ENCODE data around the gene NEIL3. TPM values are rescaled to one million over a fixed set of nuclear protein-coding genes. Genes with fewer than 3 reads are reported as not detected.

NEIL3 gene
- total and polyA plus RNA-seq, 11 donors: 0.04 to 1.7 (median 0.19) TPM; not detected in 6

DNA sequence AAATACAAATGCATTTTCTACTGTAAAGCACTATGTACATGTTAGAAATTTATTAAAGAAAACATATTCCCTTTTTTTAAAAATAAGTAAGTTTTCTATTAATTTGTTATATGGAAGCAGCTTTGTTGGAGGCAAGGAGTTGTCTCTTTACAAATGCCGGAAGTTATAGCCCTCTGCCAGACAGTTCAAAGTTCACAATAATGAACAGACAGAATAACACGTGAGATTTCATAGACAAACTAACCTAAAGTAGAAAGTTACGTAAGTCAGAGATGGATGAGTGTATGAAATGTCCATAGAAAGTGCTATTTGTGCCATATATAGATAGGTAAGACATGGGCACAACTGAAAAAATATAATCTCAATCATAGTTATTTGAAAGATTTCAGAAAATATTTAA, 43.9 kb upstream of the NEIL3 start:
- ATAC-seq: no peak
- H3K9me3 ChIP-seq: no peaks in the 10 kb centered on the region
- H3K4me3 ChIP-seq: no peak overlapping the region
- H3K36me3 ChIP-seq: no peaks in the 10 kb centered on the region
- DNase-seq: no peak
- H3K4me1 ChIP-seq: peaks cover 0 to under 1% (median 0%) of the 10 kb centered on the region in 12 donors
- no peaks in the 10 kb centered on the region for H3K27me3 ChIP-seq
- 83 to 88% (median 86%) methylated on average over 3 of the region's 3 CpGs for WGBS, 4 donors
- TF ChIP-seq POLR2A (IDR thresholded peaks at IDR 0.05): no peak
- TF ChIP-seq, protein P1, sequence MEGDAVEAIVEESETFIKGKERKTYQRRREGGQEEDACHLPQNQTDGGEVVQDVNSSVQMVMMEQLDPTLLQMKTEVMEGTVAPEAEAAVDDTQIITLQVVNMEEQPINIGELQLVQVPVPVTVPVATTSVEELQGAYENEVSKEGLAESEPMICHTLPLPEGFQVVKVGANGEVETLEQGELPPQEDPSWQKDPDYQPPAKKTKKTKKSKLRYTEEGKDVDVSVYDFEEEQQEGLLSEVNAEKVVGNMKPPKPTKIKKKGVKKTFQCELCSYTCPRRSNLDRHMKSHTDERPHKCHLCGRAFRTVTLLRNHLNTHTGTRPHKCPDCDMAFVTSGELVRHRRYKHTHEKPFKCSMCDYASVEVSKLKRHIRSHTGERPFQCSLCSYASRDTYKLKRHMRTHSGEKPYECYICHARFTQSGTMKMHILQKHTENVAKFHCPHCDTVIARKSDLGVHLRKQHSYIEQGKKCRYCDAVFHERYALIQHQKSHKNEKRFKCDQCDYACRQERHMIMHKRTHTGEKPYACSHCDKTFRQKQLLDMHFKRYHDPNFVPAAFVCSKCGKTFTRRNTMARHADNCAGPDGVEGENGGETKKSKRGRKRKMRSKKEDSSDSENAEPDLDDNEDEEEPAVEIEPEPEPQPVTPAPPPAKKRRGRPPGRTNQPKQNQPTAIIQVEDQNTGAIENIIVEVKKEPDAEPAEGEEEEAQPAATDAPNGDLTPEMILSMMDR (IDR thresholded peaks at IDR 0.05): no peak
- no peak overlapping the region for H3K27ac ChIP-seq
- intact Hi-C loops (cut with DNase I): no loop called here

DNA sequence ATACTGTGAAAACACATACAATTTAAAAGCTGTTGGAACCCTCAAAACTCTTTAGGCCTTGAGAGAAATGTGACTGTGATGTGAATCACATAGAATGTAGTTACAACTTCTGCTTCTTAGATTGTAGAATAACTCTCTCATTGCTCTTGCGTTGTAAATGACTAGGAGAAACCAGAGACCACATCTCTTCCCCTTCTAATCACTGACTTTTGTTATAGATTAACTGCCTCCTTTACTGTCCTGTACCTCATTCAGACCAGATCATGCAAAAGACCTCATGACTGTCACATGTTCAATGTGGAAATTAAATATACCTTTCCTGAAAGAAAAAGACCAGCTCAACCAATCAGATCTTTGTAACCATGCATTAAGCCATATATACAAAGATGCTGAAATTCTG, 43.2 kb upstream of the NEIL3 start:
- WGBS, 4 donors: 91 to 100% (median 95%) methylated on average over 1 of the region's 1 CpG
- TF ChIP-seq POLR2A (IDR thresholded peaks at IDR 0.05): no peak
- TF ChIP-seq, protein P1 (IDR thresholded peaks at IDR 0.05): no peak

DNA sequence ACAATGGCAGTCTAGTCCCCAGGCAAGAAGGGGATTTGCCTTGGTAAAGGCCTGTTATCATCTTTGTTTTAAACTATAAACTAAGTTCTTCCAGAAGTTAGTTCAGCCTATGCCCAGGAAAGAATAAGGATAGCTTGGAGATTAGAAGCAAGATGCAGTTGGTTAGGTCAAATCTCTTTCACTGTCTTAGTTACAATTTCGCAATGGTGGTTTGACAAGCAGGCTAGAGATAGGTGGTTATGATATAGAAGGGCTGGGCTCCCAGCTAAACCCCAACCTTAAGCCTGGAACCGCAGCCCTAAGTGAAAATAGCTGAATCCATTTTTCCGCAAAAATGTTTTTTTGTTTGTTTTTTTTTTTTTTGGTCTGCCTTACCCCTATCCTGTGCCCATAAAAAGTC, 41.8 kb upstream of the NEIL3 start:
- Histone ChIP-seq H3K27me3 (no peaks in the 10 kb centered on the region), H3K27ac (no peak overlapping the region), H3K9me3 (no peaks in the 10 kb centered on the region), H3K36me3 (no peaks in the 10 kb centered on the region), H3K4me3 (no peak overlapping the region), H3K4me1 (peaks cover 0 to 3% (median 0%) of the 10 kb centered on the region in 12 donors)
- no peak for TF ChIP-seq POLR2A (IDR thresholded peaks at IDR 0.05)
- TF ChIP-seq, protein P1 (IDR thresholded peaks at IDR 0.05): no peak
- WGBS, 4 donors: 62 to 96% (median 80%) methylated on average over 3 of the region's 3 CpGs
- ATAC-seq: no peak
- no peak for DNase-seq
- intact Hi-C loops (cut with DNase I): no loop called here

More for the DNA sequence above, 43.2 kb upstream of the NEIL3 start:
- intact Hi-C loops (cut with DNase I): no loop called here
- ATAC-seq (no peak), DNase-seq (no peak)
- Histone ChIP-seq H3K4me1 (peaks cover 0 to 3% (median 0%) of the 10 kb centered on the region in 12 donors), H3K27ac (no peak overlapping the region), H3K27me3 (no peaks in the 10 kb centered on the region), H3K9me3 (no peaks in the 10 kb centered on the region), H3K4me3 (no peak overlapping the region), H3K36me3 (no peaks in the 10 kb centered on the region)

DNA sequence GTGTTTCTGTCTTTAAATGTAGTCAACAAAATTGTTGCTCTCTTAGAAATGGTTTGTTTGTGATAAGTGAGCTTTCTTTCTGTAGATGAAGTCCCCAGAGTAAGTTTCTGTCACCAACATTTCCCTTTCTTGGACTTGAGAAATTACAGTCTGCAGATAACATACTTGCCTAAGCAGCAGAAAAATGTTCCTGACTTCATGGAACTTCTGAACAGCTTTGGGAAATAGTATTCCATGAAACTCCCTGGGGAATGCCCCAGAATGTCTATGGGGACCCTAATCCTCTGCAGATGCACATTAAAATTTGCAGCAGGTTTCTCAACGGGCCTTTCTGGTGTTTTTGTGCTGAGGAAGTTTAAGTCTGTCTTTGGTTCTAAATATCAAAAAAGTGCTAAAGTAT, 38.6 kb upstream of the NEIL3 start:
- no peak for TF ChIP-seq POLR2A (IDR thresholded peaks at IDR 0.05)
- TF ChIP-seq, protein P1 (IDR thresholded peaks at IDR 0.05): no peak
- DNase-seq (peak in 2 of 5 donors; percentile 18 to 27), ATAC-seq (peak in 1 of 4 donors; percentile 42)
- no peak overlapping the region for H3K4me3 ChIP-seq
- intact Hi-C loops (cut with DNase I): no loop called here
- H3K4me1 ChIP-seq: peaks cover 0 to 3% (median 0%) of the 10 kb centered on the region in 12 donors
- H3K27ac ChIP-seq: no peak overlapping the region
- H3K36me3 ChIP-seq: no peaks in the 10 kb centered on the region
- no peaks in the 10 kb centered on the region for H3K27me3 ChIP-seq
- H3K9me3 ChIP-seq: peaks cover 0 to 5% (median 0%) of the 10 kb centered on the region in 12 donors
- 47 to 60% (median 51%) methylated on average over 1 of the region's 1 CpG for WGBS, 4 donors
